ENCODE data around the gene PRAMEF8. TPM values are rescaled to one million over a fixed set of nuclear protein-coding genes. Genes with fewer than 3 reads are reported as not detected.
"Not testable (repeated sequence)": the region's sequence is repeated elsewhere in the genome, so short reads cannot be mapped to it uniquely, and the experiment has no call there.

PRAMEF8 gene
- total and polyA plus RNA-seq, 3 experiments from 2014 or later, result not detected

- DNase-seq; H3K27me3 ChIP-seq (ENCODE audit: insufficient read depth, low read length, poor library complexity, severe bottlenecking); H3K4me1 Mint-ChIP-seq; H3K36me3 Mint-ChIP-seq; H3K4me3 Mint-ChIP-seq; H3K9me3 Mint-ChIP-seq; H3K27me3 Mint-ChIP-seq; H3K36me3 ChIP-seq (ENCODE audit: insufficient read depth, low read length); H3K4me1 ChIP-seq (ENCODE audit: insufficient read depth, low read length); H3K9me3 ChIP-seq (ENCODE audit: low read length); H3K27ac ChIP-seq (ENCODE audit: low read depth, low read length); POLR2A ChIA-PET; H3K4me3 ChIP-seq (ENCODE audit: low read length); H3K27ac Mint-ChIP-seq; CTCF ChIA-PET: not testable (repeated sequence)
Measured at GRCh38 chr1:13265124-13265523, 19.8 kb downstream of the PRAMEF8 start.

GRCh38 chr1:13253898-13254297, 31.0 kb downstream of the PRAMEF8 start, which contains the start of gene PRAMEF5:
Gene PRAMEF5, plus strand, starts transcription at chr1:13254198. Its CDS starts 5,071 bp downstream, at chr1:13259269.
- H3K9me3 Mint-ChIP-seq; H3K36me3 ChIP-seq (ENCODE audit: insufficient read depth, low read length); H3K27ac Mint-ChIP-seq; H3K27me3 Mint-ChIP-seq; H3K4me3 Mint-ChIP-seq; H3K27ac ChIP-seq (ENCODE audit: low read depth, low read length); H3K9me3 ChIP-seq (ENCODE audit: low read length); POLR2A ChIA-PET; H3K4me3 ChIP-seq (ENCODE audit: low read length); H3K36me3 Mint-ChIP-seq; H3K4me1 ChIP-seq (ENCODE audit: insufficient read depth, low read length); H3K27me3 ChIP-seq (ENCODE audit: insufficient read depth, low read length, poor library complexity, severe bottlenecking); CTCF ChIA-PET; DNase-seq; H3K4me1 Mint-ChIP-seq: not testable (repeated sequence)

- POLR2A ChIA-PET; H3K27ac Mint-ChIP-seq; H3K4me3 Mint-ChIP-seq; CTCF ChIA-PET; H3K4me3 ChIP-seq (ENCODE audit: low read length); H3K9me3 ChIP-seq (ENCODE audit: low read length); H3K4me1 ChIP-seq (ENCODE audit: insufficient read depth, low read length); H3K27ac ChIP-seq (ENCODE audit: low read depth, low read length); H3K4me1 Mint-ChIP-seq; H3K27me3 ChIP-seq (ENCODE audit: insufficient read depth, low read length, poor library complexity, severe bottlenecking); H3K9me3 Mint-ChIP-seq; H3K36me3 Mint-ChIP-seq; H3K27me3 Mint-ChIP-seq; H3K36me3 ChIP-seq (ENCODE audit: insufficient read depth, low read length); DNase-seq: not testable (repeated sequence)
Measured at GRCh38 chr1:13247122-13247521, 37.8 kb downstream of the PRAMEF8 start.

- H3K9me3 ChIP-seq (ENCODE audit: low read length); H3K4me3 Mint-ChIP-seq; POLR2A ChIA-PET; H3K4me1 ChIP-seq (ENCODE audit: insufficient read depth, low read length); H3K36me3 Mint-ChIP-seq; H3K27me3 ChIP-seq (ENCODE audit: insufficient read depth, low read length, poor library complexity, severe bottlenecking); H3K36me3 ChIP-seq (ENCODE audit: insufficient read depth, low read length); H3K9me3 Mint-ChIP-seq; DNase-seq; H3K27ac ChIP-seq (ENCODE audit: low read depth, low read length); H3K27me3 Mint-ChIP-seq; CTCF ChIA-PET; H3K27ac Mint-ChIP-seq; H3K4me3 ChIP-seq (ENCODE audit: low read length); H3K4me1 Mint-ChIP-seq: not testable (repeated sequence)
Measured at GRCh38 chr1:13246554-13246871, 38.4 kb downstream of the PRAMEF8 start.

- POLR2A ChIA-PET; H3K4me1 ChIP-seq (ENCODE audit: insufficient read depth, low read length); H3K4me3 Mint-ChIP-seq; H3K27me3 Mint-ChIP-seq; H3K4me1 Mint-ChIP-seq; H3K9me3 Mint-ChIP-seq; DNase-seq; H3K36me3 Mint-ChIP-seq; H3K27ac ChIP-seq (ENCODE audit: low read depth, low read length); H3K9me3 ChIP-seq (ENCODE audit: low read length); CTCF ChIA-PET; H3K4me3 ChIP-seq (ENCODE audit: low read length); H3K27me3 ChIP-seq (ENCODE audit: insufficient read depth, low read length, poor library complexity, severe bottlenecking); H3K36me3 ChIP-seq (ENCODE audit: insufficient read depth, low read length); H3K27ac Mint-ChIP-seq: not testable (repeated sequence)
Measured at GRCh38 chr1:13245841-13246553, 38.9 kb downstream of the PRAMEF8 start.

GRCh38 chr1:13243536-13244263, 41.2 kb downstream of the PRAMEF8 start:
- H3K9me3 ChIP-seq (ENCODE audit: low read length); H3K4me3 Mint-ChIP-seq; H3K27me3 ChIP-seq (ENCODE audit: insufficient read depth, low read length, poor library complexity, severe bottlenecking); H3K27me3 Mint-ChIP-seq; H3K27ac ChIP-seq (ENCODE audit: low read depth, low read length); H3K9me3 Mint-ChIP-seq; H3K4me1 ChIP-seq (ENCODE audit: insufficient read depth, low read length); DNase-seq; H3K4me1 Mint-ChIP-seq; H3K36me3 ChIP-seq (ENCODE audit: insufficient read depth, low read length); H3K27ac Mint-ChIP-seq; POLR2A ChIA-PET; CTCF ChIA-PET; H3K4me3 ChIP-seq (ENCODE audit: low read length); H3K36me3 Mint-ChIP-seq: not testable (repeated sequence)

- H3K4me1 Mint-ChIP-seq; H3K4me1 ChIP-seq (ENCODE audit: insufficient read depth, low read length); H3K27ac Mint-ChIP-seq; H3K4me3 Mint-ChIP-seq; CTCF ChIA-PET; H3K36me3 Mint-ChIP-seq; H3K4me3 ChIP-seq (ENCODE audit: low read length); H3K9me3 ChIP-seq (ENCODE audit: low read length); DNase-seq; H3K9me3 Mint-ChIP-seq; H3K27me3 ChIP-seq (ENCODE audit: insufficient read depth, low read length, poor library complexity, severe bottlenecking); H3K36me3 ChIP-seq (ENCODE audit: insufficient read depth, low read length); POLR2A ChIA-PET; H3K27ac ChIP-seq (ENCODE audit: low read depth, low read length): not testable (repeated sequence)
- H3K27me3 Mint-ChIP-seq, result peaks cover 0 to 11% of the 10 kb centered on the region in 2 donors
Measured at GRCh38 chr1:13239633-13240032, 45.3 kb downstream of the PRAMEF8 start.

GRCh38 chr1:13237572-13237971, 47.4 kb downstream of the PRAMEF8 start:
- H3K36me3 Mint-ChIP-seq; H3K4me1 Mint-ChIP-seq; H3K9me3 Mint-ChIP-seq; H3K27ac ChIP-seq (ENCODE audit: low read depth, low read length); DNase-seq; H3K4me3 ChIP-seq (ENCODE audit: low read length); POLR2A ChIA-PET; H3K36me3 ChIP-seq (ENCODE audit: insufficient read depth, low read length); H3K4me3 Mint-ChIP-seq; CTCF ChIA-PET; H3K27me3 ChIP-seq (ENCODE audit: insufficient read depth, low read length, poor library complexity, severe bottlenecking); H3K27ac Mint-ChIP-seq; H3K9me3 ChIP-seq (ENCODE audit: low read length); H3K4me1 ChIP-seq (ENCODE audit: insufficient read depth, low read length): not testable (repeated sequence)
- H3K27me3 Mint-ChIP-seq, result peaks cover 0 to 12% of the 10 kb centered on the region in 2 donors

- H3K36me3 ChIP-seq (ENCODE audit: insufficient read depth, low read length); H3K36me3 Mint-ChIP-seq; CTCF ChIA-PET; H3K4me3 ChIP-seq (ENCODE audit: low read length); H3K27me3 ChIP-seq (ENCODE audit: insufficient read depth, low read length, poor library complexity, severe bottlenecking); H3K9me3 Mint-ChIP-seq; H3K9me3 ChIP-seq (ENCODE audit: low read length); H3K27ac Mint-ChIP-seq; H3K4me1 ChIP-seq (ENCODE audit: insufficient read depth, low read length); H3K27ac ChIP-seq (ENCODE audit: low read depth, low read length); POLR2A ChIA-PET; H3K4me3 Mint-ChIP-seq; H3K4me1 Mint-ChIP-seq; DNase-seq: not testable (repeated sequence)
- peaks cover 8 to 11% of the 10 kb centered on the region in 2 donors for H3K27me3 Mint-ChIP-seq
Measured at GRCh38 chr1:13234057-13234456, 50.9 kb downstream of the PRAMEF8 start.

Measured in CD8-positive, alpha-beta memory T cell (primary cell).